IMR-90 (cell line): ENCODE measurements around the gene KAZALD1. TPM values are rescaled to one million over a fixed set of nuclear protein-coding genes. Genes with fewer than 3 reads are reported as not detected.

ENCODE experiments used
- ATAC-seq: fragments of 200-7000 bp; cut with Tn5 transposase; 2 replicates; pipeline ENCODE4 v1.9.1; 2020; ENCODE audit warnings: low read depth, mild to moderate bottlenecking, moderate library complexity
- BruUV-seq: library from RNA; stranded (reverse); fragments of 400-500 nt; replicated peaks from 2 replicates; lab custom pipeline; 2021; lab: Mats Ljungman, UMichigan
- CTCF ChIA-PET: fragments of 300-600 bp; formaldehyde crosslinking; extraction: SDS; loops from one replicate; lab custom pipeline; 2021; ENCODE audit warnings: antibody characterized with exemption; lab: Yijun Ruan, JAX
- POLR2A ChIA-PET: fragments of 300-600 bp; sonication (Branson Sonifier 250); formaldehyde crosslinking; loops from one replicate; lab custom pipeline; 2022; ENCODE audit warnings: antibody characterized with exemption; ENCODE audit not compliant: unreplicated experiment; lab: Charles Lee
- DNase-seq: peaks from one replicate; pipeline ENCODE4 v3.0.0; 2013
- H2AFZ ChIP-seq: replicated peaks from 2 replicates; pipeline ENCODE3; 2013; ENCODE audit warnings: low read length, mild to moderate bottlenecking; ENCODE audit not compliant: poor library complexity
- H2AK5ac ChIP-seq: 2 replicates; pipeline ENCODE4 v1.6.1; 2013; ENCODE audit warnings: low read depth, low read length, inconsistent platforms
- H2AK9ac ChIP-seq: replicated peaks from 2 replicates; pipeline ENCODE3; 2013; ENCODE audit warnings: mild to moderate bottlenecking, low read depth, low read length, moderate library complexity; ENCODE audit not compliant: poor library complexity
- H2BK120ac ChIP-seq: 2 replicates; pipeline ENCODE4 v1.6.1; 2013; ENCODE audit warnings: low read depth, low read length, inconsistent platforms
- H2BK15ac ChIP-seq: 3 replicates; pipeline ENCODE4 v1.6.1; 2013; ENCODE audit warnings: low read depth, low read length, inconsistent platforms
- H2BK20ac ChIP-seq: 2 replicates; pipeline ENCODE4 v1.6.1; 2013; ENCODE audit warnings: low read depth, mild to moderate bottlenecking, inconsistent platforms, low read length, moderate library complexity
- H2BK5ac ChIP-seq: 2 replicates; pipeline ENCODE4 v1.6.1; 2013; ENCODE audit warnings: mild to moderate bottlenecking, low read depth, low read length, inconsistent platforms; ENCODE audit not compliant: poor library complexity, severe bottlenecking
- H3K14ac ChIP-seq: replicated peaks from 2 replicates; pipeline ENCODE4 v1.6.1; 2013; ENCODE audit warnings: low read depth, low read length, inconsistent platforms
- H3K18ac ChIP-seq: 2 replicates; pipeline ENCODE4 v1.6.1; 2013; ENCODE audit warnings: low read depth, low read length, control low read depth
- H3K23ac ChIP-seq: 2 replicates; pipeline ENCODE4 v1.6.1; 2013; ENCODE audit warnings: low read depth, low read length, inconsistent platforms
- H3K27ac ChIP-seq: 2 replicates; pipeline ENCODE4 v1.5.1; 2013; ENCODE audit warnings: mild to moderate bottlenecking, control low read depth, low read length; ENCODE audit not compliant: insufficient read depth
- H3K27me3 ChIP-seq: 2 replicates; pipeline ENCODE4 v1.6.1; 2013; ENCODE audit warnings: low read length; ENCODE audit not compliant: control insufficient read depth, insufficient read depth
- H3K36me3 ChIP-seq: 2 replicates; pipeline ENCODE4 v1.6.1; 2013; ENCODE audit warnings: low read length, mixed read lengths; ENCODE audit not compliant: control insufficient read depth, insufficient read depth
- H3K4ac ChIP-seq: 2 replicates; pipeline ENCODE4 v1.6.1; 2013; ENCODE audit warnings: low read depth, low read length, inconsistent platforms
- H3K4me1 ChIP-seq: 2 replicates; pipeline ENCODE4 v1.6.1; 2013; ENCODE audit warnings: low read length, mixed read lengths; ENCODE audit not compliant: control insufficient read depth, insufficient read depth
- H3K4me2 ChIP-seq: 2 replicates; pipeline ENCODE4 v1.6.1; 2013; ENCODE audit warnings: low read depth, mild to moderate bottlenecking, control low read depth, low read length, moderate library complexity
- H3K4me3 ChIP-seq: 2 replicates; pipeline ENCODE4 v1.5.1; 2013; ENCODE audit warnings: low read depth, mild to moderate bottlenecking, control low read depth, low read length, moderate library complexity; ENCODE audit not compliant: insufficient read depth
- H3K56ac ChIP-seq: 2 replicates; pipeline ENCODE4 v1.6.1; 2013; ENCODE audit warnings: low read length, inconsistent platforms; ENCODE audit not compliant: insufficient read depth; ENCODE audit errors: extremely low read depth
- H3K79me1 ChIP-seq, 2 experiments: 2 replicates each; pipeline ENCODE4 v1.6.1; 2013; ENCODE audit warnings: low read length in 2 of 2, inconsistent platforms in 1 of 2, low read depth in 1 of 2
- H3K9ac ChIP-seq: 2 replicates; pipeline ENCODE4 v1.6.1; 2013; ENCODE audit warnings: low read depth, low read length, control low read depth
- H3K9me1 ChIP-seq: 2 replicates; pipeline ENCODE4 v1.6.1; 2013; ENCODE audit warnings: low read length, inconsistent platforms; ENCODE audit not compliant: insufficient read depth
- H3K9me3 ChIP-seq: 2 replicates; pipeline ENCODE4 v1.6.1; 2013; ENCODE audit warnings: low read length; ENCODE audit not compliant: control insufficient read depth, insufficient read depth
- H4K20me1 ChIP-seq: 2 replicates; pipeline ENCODE4 v1.6.1; 2013; ENCODE audit warnings: low read length, inconsistent platforms; ENCODE audit not compliant: insufficient read depth
- H4K5ac ChIP-seq: 2 replicates; pipeline ENCODE4 v1.6.1; 2013; ENCODE audit warnings: mild to moderate bottlenecking, low read depth, low read length, control low read depth
- H4K8ac ChIP-seq, 2 experiments: 2 replicates each; pipeline ENCODE4 v1.6.1; 2013; ENCODE audit warnings: low read depth in 2 of 2, low read length in 2 of 2, control low read depth in 1 of 2, inconsistent platforms in 1 of 2
- H4K91ac ChIP-seq: 2 replicates; pipeline ENCODE4 v1.6.1; 2013; ENCODE audit warnings: low read depth, low read length, inconsistent platforms; ENCODE audit not compliant: insufficient read depth
- BHLHE40 ChIP-seq: fragments of 150-350 bp; IDR thresholded peaks from 2 replicates; pipeline ENCODE4 v1.6.1; 2016; ENCODE audit warnings: mild to moderate bottlenecking, low read depth, low read length
- CEBPB ChIP-seq: IDR thresholded peaks from 2 replicates; pipeline ENCODE4 v1.6.1; 2012; ENCODE audit warnings: low read depth, low read length, improper control_type of control experiment
- CHD1 ChIP-seq: IDR thresholded peaks from 2 replicates; pipeline ENCODE4 v1.6.1; 2012; ENCODE audit warnings: low read depth, low read length, improper control_type of control experiment
- ELK1 ChIP-seq: fragments of 150-350 bp; IDR thresholded peaks from 2 replicates; pipeline ENCODE4 v1.6.1; 2016; ENCODE audit warnings: low read depth, mild to moderate bottlenecking, low read length, moderate library complexity, borderline replicate concordance
- FOS ChIP-seq: fragments of 150-350 bp; IDR thresholded peaks from 2 replicates; pipeline ENCODE4 v1.6.1; 2016; ENCODE audit warnings: low read depth, low read length
- MAFK ChIP-seq: IDR thresholded peaks from 2 replicates; pipeline ENCODE4 v1.6.1; 2012; ENCODE audit warnings: low read depth, low read length, improper control_type of control experiment
- MAZ ChIP-seq: IDR thresholded peaks from 2 replicates; pipeline ENCODE4 v1.6.1; 2012; ENCODE audit warnings: low read depth, mild to moderate bottlenecking, low read length, improper control_type of control experiment, moderate library complexity, borderline replicate concordance
- MXI1 ChIP-seq: IDR thresholded peaks from 2 replicates; pipeline ENCODE4 v1.6.1; 2012; ENCODE audit warnings: low read depth, mild to moderate bottlenecking, low read length, moderate library complexity, borderline replicate concordance
- NFE2L2 ChIP-seq: fragments of 150-350 bp; IDR thresholded peaks from 2 replicates; pipeline ENCODE4 v1.6.1; 2016; ENCODE audit warnings: low read depth, mild to moderate bottlenecking, low read length
- POLR2A ChIP-seq: IDR thresholded peaks from 2 replicates; pipeline ENCODE4 v1.6.1; 2012; ENCODE audit warnings: mild to moderate bottlenecking, low read depth, low read length
- RAD21 ChIP-seq: IDR thresholded peaks from 2 replicates; pipeline ENCODE4 v1.6.1; 2012; ENCODE audit warnings: low read length, improper control_type of control experiment
- RCOR1 ChIP-seq: IDR thresholded peaks from 2 replicates; pipeline ENCODE4 v1.6.1; 2012; ENCODE audit warnings: mild to moderate bottlenecking, low read length, improper control_type of control experiment; ENCODE audit not compliant: insufficient replicate concordance
- RFX5 ChIP-seq: IDR thresholded peaks from 2 replicates; pipeline ENCODE4 v1.8.0; 2012; ENCODE audit warnings: low read depth, mild to moderate bottlenecking, low read length, moderate library complexity
- SMC3 ChIP-seq: fragments of 150-350 bp; IDR thresholded peaks from 2 replicates; pipeline ENCODE4 v1.6.1; 2016; ENCODE audit warnings: low read depth, mild to moderate bottlenecking, antibody characterized with exemption, low read length, moderate library complexity
- WGBS, 2 experiments: methylation state at CpG; one replicate each; pipeline versions ENCODE4 v1.1.5 to v1.1.7; 2013; ENCODE audit warnings: missing lambda C conversion rate in 2 of 2; ENCODE audit not compliant: insufficient read length in 1 of 2; ENCODE audit errors: extremely low coverage in 2 of 2; 5-methylcytosine and 5-hydroxymethylcytosine counted together
- dilution Hi-C: fragments of 300-500 bp; cut with HindIII; formaldehyde crosslinking; loops from one replicate; pipeline ENCODE4 v1.14.3; 2018; ENCODE audit warnings: low sequenced_read_pairs; ENCODE audit not compliant: unreplicated experiment
- in situ Hi-C: fragments of 300-500 bp; cut with MboI; formaldehyde crosslinking; loops from 3 replicates; pipeline ENCODE4 v1.14.3; 2019; ENCODE audit warnings: low sequenced_read_pairs, inconsistent platforms, mixed read lengths
- intact Hi-C: fragments of 100-400 bp; cut with micrococcal nuclease; formaldehyde crosslinking; loops from 2 replicates; pipeline ENCODE4 v1.10.0; 2022
- polyA plus RNA-seq, 3 experiments: library from polyadenylated mRNA; depleted of rRNA; stranded (reverse); fragments of >200 nt; gene quantifications; 2 replicates each; pipeline ENCODE4 v1.2.3, GENCODE V29; 2012; ENCODE audit warnings: low replicate concordance in 1 of 3
- total RNA-seq: library from RNA; depleted of rRNA; stranded (reverse); fragments of >200 nt; gene quantifications from 2 replicates; pipeline ENCODE4 v1.2.3, GENCODE V29; 2012
- TF ChIP-seq, protein P1 (sequence below): conservative IDR thresholded peaks from 2 replicates; pipeline ENCODE4 v1.5.1; 2012; ENCODE audit warnings: mild to moderate bottlenecking, low read depth, low read length, improper control_type of control experiment
- TF ChIP-seq, protein P2 (sequence below): fragments of 150-350 bp; IDR thresholded peaks from 2 replicates; pipeline ENCODE4 v1.6.1; 2017; ENCODE audit warnings: mild to moderate bottlenecking, antibody characterized with exemption, low read length, low read depth

KAZALD1 gene
- total and polyA plus RNA-seq, 2 of the 4 experiments (the other 2 are of a cell fraction), result 9.1 to 18.6 TPM

- Histone ChIP-seq H3K36me3 (no peaks in the 10 kb centered on the region), H2BK120ac (no peak overlapping the region), H3K18ac (no peak overlapping the region), H3K4ac (no peak overlapping the region), H4K5ac (no peak overlapping the region), H3K9me3 (no peaks in the 10 kb centered on the region), H2BK15ac (no peak overlapping the region), H2AK5ac (no peak overlapping the region), H2BK5ac (no peak overlapping the region), H3K9ac (no peak overlapping the region), H2BK20ac (no peak overlapping the region), H4K20me1 (peaks cover 2% of the 10 kb centered on the region; the same call in 1 of the 2 replicates), H3K4me2 (no peak overlapping the region), H3K79me1 (0 out of 4 replicates have a peak, but pooled peaks cover 0 to 7% of the 10 kb centered on the region in 2 experiments), H3K23ac (no peak overlapping the region), H3K4me1 (peaks cover 14% of the 10 kb centered on the region), H4K91ac (no peak overlapping the region), H2AK9ac (no peak overlapping the region), H3K4me3 (no peak overlapping the region), H4K8ac (no peak overlapping the region), H2AFZ (no peak overlapping the region), H3K27ac (no peak overlapping the region), H3K27me3 (peaks cover 1% of the 10 kb centered on the region; the same call in 1 of the 2 replicates), H3K9me1 (peaks cover 7% of the 10 kb centered on the region), H3K14ac (no peak overlapping the region), H3K56ac (no peak overlapping the region)
- intact Hi-C loops, result loop anchor here (2.0 to 10.0 kb wide), 2 partner anchors 49 to 453 kb away; no protein-coding TSS in a partner anchor
- ATAC-seq, result no peak
- BruUV-seq, result no TSS peak
- no peak for DNase-seq
- in situ Hi-C loops, result no loop called here
- WGBS, 2 experiments, result 53% methylated on average over 3 of the region's 20 CpGs; no CpG with 5 or more reads in 1 of the 2 experiments
- ChIA-PET CTCF (interaction anchor here (0.9 to 6.8 kb wide), 4 partner anchors 12 to 124 kb away, joined by 3 to 48 read pairs (median 4); partner anchors contain the start of gene LZTS2), POLR2A (no interaction called here)
- dilution Hi-C loops, result no loop called here
- no peak for TF ChIP-seq NFE2L2
- no peak for TF ChIP-seq MAFK
- no peak for TF ChIP-seq MAZ
- TF ChIP-seq POLR2A, result no peak
- TF ChIP-seq, protein P1, sequence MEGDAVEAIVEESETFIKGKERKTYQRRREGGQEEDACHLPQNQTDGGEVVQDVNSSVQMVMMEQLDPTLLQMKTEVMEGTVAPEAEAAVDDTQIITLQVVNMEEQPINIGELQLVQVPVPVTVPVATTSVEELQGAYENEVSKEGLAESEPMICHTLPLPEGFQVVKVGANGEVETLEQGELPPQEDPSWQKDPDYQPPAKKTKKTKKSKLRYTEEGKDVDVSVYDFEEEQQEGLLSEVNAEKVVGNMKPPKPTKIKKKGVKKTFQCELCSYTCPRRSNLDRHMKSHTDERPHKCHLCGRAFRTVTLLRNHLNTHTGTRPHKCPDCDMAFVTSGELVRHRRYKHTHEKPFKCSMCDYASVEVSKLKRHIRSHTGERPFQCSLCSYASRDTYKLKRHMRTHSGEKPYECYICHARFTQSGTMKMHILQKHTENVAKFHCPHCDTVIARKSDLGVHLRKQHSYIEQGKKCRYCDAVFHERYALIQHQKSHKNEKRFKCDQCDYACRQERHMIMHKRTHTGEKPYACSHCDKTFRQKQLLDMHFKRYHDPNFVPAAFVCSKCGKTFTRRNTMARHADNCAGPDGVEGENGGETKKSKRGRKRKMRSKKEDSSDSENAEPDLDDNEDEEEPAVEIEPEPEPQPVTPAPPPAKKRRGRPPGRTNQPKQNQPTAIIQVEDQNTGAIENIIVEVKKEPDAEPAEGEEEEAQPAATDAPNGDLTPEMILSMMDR, result no peak
- TF ChIP-seq MXI1, result no peak
- no peak for TF ChIP-seq CHD1
- TF ChIP-seq, protein P2, sequence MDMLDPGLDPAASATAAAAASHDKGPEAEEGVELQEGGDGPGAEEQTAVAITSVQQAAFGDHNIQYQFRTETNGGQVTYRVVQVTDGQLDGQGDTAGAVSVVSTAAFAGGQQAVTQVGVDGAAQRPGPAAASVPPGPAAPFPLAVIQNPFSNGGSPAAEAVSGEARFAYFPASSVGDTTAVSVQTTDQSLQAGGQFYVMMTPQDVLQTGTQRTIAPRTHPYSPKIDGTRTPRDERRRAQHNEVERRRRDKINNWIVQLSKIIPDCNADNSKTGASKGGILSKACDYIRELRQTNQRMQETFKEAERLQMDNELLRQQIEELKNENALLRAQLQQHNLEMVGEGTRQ, result no peak
- TF ChIP-seq BHLHE40, result no peak
- no peak for TF ChIP-seq RFX5
- TF ChIP-seq RAD21, result no peak
- no peak for TF ChIP-seq SMC3
- no peak for TF ChIP-seq ELK1
- TF ChIP-seq RCOR1, result no peak
- no peak for TF ChIP-seq FOS
- TF ChIP-seq CEBPB, result no peak
These were observed 43.6 kb upstream of the KAZALD1 start for GRCh38 chr10:101018118-101018599.
